Suprapubic skin (tissue), 4 donors: ENCODE results near the gene CGNL1. TPM values are rescaled to one million over a fixed set of nuclear protein-coding genes. Genes with fewer than 3 reads are reported as not detected.

Experiments used
- DNase-seq, 2 donors: peaks; one replicate each; pipeline ENCODE4 v3.0.0-alpha.2; 2019; ENCODE audit warnings: low spot score in 2 of 2
- H3K27ac ChIP-seq: fragments of 200-600 bp; sonication (generic); one replicate; pipeline ENCODE4 v1.5.1; 2019
- H3K27me3 ChIP-seq: fragments of 200-600 bp; sonication (generic); one replicate; pipeline ENCODE4 v1.5.1; 2019
- H3K36me3 ChIP-seq: fragments of 200-600 bp; sonication (generic); one replicate; pipeline ENCODE4 v1.5.1; 2019
- H3K4me1 ChIP-seq: fragments of 200-600 bp; sonication (generic); one replicate; pipeline ENCODE4 v1.5.1; 2019
- H3K4me3 ChIP-seq: fragments of 200-600 bp; sonication (generic); one replicate; pipeline ENCODE4 v1.5.1; 2019; ENCODE audit warnings: mild to moderate bottlenecking
- H3K9me3 ChIP-seq: fragments of 200-600 bp; sonication (generic); one replicate; pipeline ENCODE4 v1.5.1; 2019
- EP300 ChIP-seq: sonication (generic); formaldehyde crosslinking; IDR thresholded peaks from one replicate; pipeline ENCODE4 v1.6.1; 2017; ENCODE audit warnings: antibody characterized with exemption
- POLR2A ChIP-seq, 2 donors: fragments of 450-650 bp; IDR thresholded peaks; one replicate each; pipeline ENCODE4 v1.6.1; 2017; ENCODE audit warnings: antibody characterized with exemption in 2 of 2, mild to moderate bottlenecking in 2 of 2, moderate library complexity in 2 of 2
- POLR2AphosphoS5 ChIP-seq, 3 donors: sonication (generic); formaldehyde crosslinking; IDR thresholded peaks; one replicate each; pipeline ENCODE4 v1.6.1; 2017; ENCODE audit warnings: antibody characterized with exemption in 3 of 3
- WGBS: methylation state at CpG from one replicate; pipeline ENCODE4 v1.1.5; 2018; 5-methylcytosine and 5-hydroxymethylcytosine counted together
- total RNA-seq, 4 donors: library from RNA; depleted of rRNA; stranded (reverse); fragments of >200 nt; gene quantifications; one replicate each; pipeline ENCODE4 v1.1.0, GENCODE V29; 2016
- TF ChIP-seq, protein P1 (sequence below), 2 donors: fragments of 200-600 bp in 1 of 2; fragments of 450-650 bp in 1 of 2; sonication (generic) in 1 of 2; IDR thresholded peaks; one replicate each; pipeline ENCODE4 v1.5.1; 2016 to 2019; ENCODE audit warnings: antibody characterized with exemption in 2 of 2, mild to moderate bottlenecking in 1 of 2, moderate library complexity in 1 of 2

The CGNL1 gene
- total RNA-seq, 4 donors from 2014 or later: 7.1 to 27.0 (median 14.2) TPM

DNA sequence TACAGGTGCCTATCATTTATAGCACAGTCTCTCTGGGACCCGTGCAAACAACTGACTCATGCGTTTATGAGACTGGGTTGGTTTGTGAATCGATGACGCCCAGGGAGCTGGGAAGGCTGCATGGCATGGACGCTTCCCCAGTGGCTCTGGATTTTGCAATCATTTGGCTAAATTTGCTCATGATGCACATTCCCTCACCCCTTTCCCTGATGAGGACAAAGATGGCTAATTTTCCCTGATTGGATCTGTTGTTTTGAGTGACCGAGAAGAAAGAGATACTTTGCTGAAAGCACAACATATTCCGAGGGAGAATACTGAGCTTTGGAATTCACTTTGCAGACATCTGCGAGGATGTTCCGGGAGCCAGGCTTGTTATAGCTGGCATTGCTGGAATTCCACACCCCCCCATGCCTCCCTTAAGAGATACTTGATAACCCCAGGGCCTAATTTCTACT, 51.1 kb downstream of the CGNL1 start:
- Histone ChIP-seq H3K27ac (peak overlapping the region; percentile 76), H3K9me3 (no peaks in the 10 kb centered on the region)
- WGBS: 23% methylated on average over 9 of the region's 9 CpGs

DNA sequence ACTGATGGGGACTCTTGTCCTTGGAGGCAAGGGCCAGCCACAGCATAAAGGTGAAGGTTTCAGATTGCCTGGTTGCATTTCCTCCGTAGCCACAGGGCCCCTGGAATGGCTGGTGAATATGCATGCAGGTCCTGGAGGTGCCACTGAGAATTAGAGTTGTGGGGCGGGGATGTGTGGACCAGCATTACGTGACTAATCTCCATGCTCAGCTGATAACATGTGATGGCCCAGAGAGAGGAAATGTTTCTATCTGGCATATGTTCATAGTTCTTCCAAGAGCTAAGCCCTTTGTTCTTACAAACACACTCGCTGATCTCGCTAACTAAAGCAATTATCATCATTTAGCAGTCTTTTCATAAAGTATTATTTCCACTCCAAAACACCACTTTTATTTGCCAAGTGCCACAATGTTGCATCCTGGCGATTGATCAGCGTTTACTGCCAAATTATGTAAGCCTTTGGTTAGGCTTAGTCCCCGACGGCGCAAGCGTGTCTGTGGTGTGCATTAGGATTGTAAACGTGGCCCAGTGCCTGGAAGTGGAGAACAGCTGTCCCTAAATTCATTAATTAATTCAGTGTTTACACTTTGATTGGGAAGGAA, 55.9 kb downstream of the CGNL1 start:
- 34% methylated on average over 12 of the region's 12 CpGs for WGBS
- DNase-seq: no peak
- Histone ChIP-seq H3K36me3 (no peaks in the 10 kb centered on the region), H3K4me3 (no peak overlapping the region), H3K27ac (peak overlapping the region; percentile 47), H3K27me3 (no peaks in the 10 kb centered on the region), H3K4me1 (peaks cover 34% of the 10 kb centered on the region), H3K9me3 (no peaks in the 10 kb centered on the region)
- TF ChIP-seq POLR2A (IDR thresholded peaks at IDR 0.05): no peak
- TF ChIP-seq, protein P1, sequence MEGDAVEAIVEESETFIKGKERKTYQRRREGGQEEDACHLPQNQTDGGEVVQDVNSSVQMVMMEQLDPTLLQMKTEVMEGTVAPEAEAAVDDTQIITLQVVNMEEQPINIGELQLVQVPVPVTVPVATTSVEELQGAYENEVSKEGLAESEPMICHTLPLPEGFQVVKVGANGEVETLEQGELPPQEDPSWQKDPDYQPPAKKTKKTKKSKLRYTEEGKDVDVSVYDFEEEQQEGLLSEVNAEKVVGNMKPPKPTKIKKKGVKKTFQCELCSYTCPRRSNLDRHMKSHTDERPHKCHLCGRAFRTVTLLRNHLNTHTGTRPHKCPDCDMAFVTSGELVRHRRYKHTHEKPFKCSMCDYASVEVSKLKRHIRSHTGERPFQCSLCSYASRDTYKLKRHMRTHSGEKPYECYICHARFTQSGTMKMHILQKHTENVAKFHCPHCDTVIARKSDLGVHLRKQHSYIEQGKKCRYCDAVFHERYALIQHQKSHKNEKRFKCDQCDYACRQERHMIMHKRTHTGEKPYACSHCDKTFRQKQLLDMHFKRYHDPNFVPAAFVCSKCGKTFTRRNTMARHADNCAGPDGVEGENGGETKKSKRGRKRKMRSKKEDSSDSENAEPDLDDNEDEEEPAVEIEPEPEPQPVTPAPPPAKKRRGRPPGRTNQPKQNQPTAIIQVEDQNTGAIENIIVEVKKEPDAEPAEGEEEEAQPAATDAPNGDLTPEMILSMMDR (IDR thresholded peaks at IDR 0.05): no peak

More for the DNA sequence above, 51.1 kb downstream of the CGNL1 start:
- no peaks in the 10 kb centered on the region for H3K36me3 ChIP-seq
- H3K27me3 ChIP-seq: no peaks in the 10 kb centered on the region
- H3K4me1 ChIP-seq: peaks cover 36% of the 10 kb centered on the region
- H3K4me3 ChIP-seq: no peak overlapping the region
- DNase-seq: no peak
- TF ChIP-seq POLR2AphosphoS5 (IDR thresholded peaks at IDR 0.05) (peak in 2 of 3 donors; percentile 27 to 37), POLR2A (IDR thresholded peaks at IDR 0.05) (no peak), EP300 (no peak)
- TF ChIP-seq, protein P1 (IDR thresholded peaks at IDR 0.05): no peak

DNA sequence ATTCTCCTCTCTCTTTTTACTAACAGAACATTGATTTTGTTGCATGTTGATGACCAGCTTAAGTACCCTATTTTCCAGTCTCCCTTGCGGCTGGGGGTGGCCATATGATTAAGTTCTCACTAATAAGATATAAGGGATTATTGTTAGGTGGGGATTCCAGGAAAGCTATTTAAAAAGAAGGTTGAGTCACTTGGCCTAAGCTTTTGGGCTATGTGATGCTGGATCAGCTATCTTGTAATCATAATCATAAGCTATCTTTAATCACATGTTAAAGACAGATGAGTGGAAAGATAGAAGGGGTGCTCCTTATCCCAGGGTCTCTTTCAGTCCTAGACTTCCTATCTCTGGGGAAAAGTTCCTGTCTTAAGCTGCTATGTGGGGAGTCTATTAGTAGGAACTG, 59.9 kb downstream of the CGNL1 start:
- TF ChIP-seq POLR2AphosphoS5 (IDR thresholded peaks at IDR 0.05) (no peak), EP300 (no peak), POLR2A (IDR thresholded peaks at IDR 0.05) (no peak)
- TF ChIP-seq, protein P1 (IDR thresholded peaks at IDR 0.05): no peak
- WGBS: 76% methylated on average over 1 of the region's 1 CpG
- no peak for DNase-seq
- no peaks in the 10 kb centered on the region for H3K27me3 ChIP-seq
- H3K4me3 ChIP-seq: no peak overlapping the region
- no peaks in the 10 kb centered on the region for H3K9me3 ChIP-seq
- H3K4me1 ChIP-seq: peaks cover 12% of the 10 kb centered on the region
- H3K27ac ChIP-seq: peak overlapping the region; percentile 0
- H3K36me3 ChIP-seq: no peaks in the 10 kb centered on the region

DNA sequence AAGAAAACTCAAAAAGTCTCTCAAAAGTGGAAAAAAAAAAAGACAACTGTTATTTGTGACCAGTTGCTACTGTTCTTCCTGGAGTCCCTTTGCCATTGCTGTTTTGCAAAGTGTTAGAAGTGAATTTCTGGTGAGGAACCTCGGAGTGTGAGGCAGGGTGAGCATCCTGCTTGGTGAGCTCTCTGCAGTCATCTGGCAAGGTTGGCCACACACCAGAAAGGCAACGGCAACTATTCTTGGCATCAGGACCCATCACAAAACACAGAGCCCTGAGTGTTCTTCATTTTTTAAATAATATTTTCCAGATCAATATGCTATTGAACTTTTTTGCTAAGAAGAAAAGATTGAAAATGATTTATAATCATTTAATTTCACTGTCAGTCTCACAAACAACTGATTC, 60.7 kb downstream of the CGNL1 start:
- Histone ChIP-seq H3K4me3 (no peak overlapping the region), H3K4me1 (peaks cover 9% of the 10 kb centered on the region), H3K27me3 (no peaks in the 10 kb centered on the region), H3K36me3 (no peaks in the 10 kb centered on the region), H3K27ac (peak overlapping the region; percentile 0), H3K9me3 (no peaks in the 10 kb centered on the region)
- WGBS: 12% methylated on average over 2 of the region's 2 CpGs
- DNase-seq: no peak
- TF ChIP-seq POLR2AphosphoS5 (IDR thresholded peaks at IDR 0.05) (no peak), POLR2A (IDR thresholded peaks at IDR 0.05) (no peak), EP300 (no peak)
- TF ChIP-seq, protein P1 (IDR thresholded peaks at IDR 0.05): no peak

DNA sequence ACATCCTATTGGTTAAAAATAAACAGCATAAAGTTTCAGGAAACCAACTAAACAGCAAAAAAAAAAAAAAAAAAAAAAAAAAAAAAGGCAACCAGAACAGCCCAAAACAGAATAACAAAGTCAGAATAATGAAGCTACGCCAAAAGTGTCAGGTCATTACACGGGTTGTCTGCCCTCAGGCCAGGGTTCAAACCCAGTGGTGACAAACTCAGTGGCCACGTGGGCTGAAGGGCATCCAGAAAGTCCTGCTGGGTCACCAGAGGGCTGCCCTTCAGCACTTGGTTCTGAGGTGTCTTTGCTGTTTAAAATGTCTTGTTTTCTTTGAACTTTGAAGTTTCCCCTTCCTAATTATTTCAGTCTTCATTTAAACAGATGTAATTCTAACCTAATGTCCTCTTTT, 61.3 kb downstream of the CGNL1 start:
- no peaks in the 10 kb centered on the region for H3K36me3 ChIP-seq
- no peaks in the 10 kb centered on the region for H3K27me3 ChIP-seq
- no peaks in the 10 kb centered on the region for H3K9me3 ChIP-seq
- H3K27ac ChIP-seq: no peak overlapping the region
- no peak for DNase-seq
- 52% methylated on average over 3 of the region's 3 CpGs for WGBS
- H3K4me1 ChIP-seq: peaks cover 3% of the 10 kb centered on the region
- no peak for TF ChIP-seq EP300
- TF ChIP-seq, protein P1 (IDR thresholded peaks at IDR 0.05): no peak
- no peak for TF ChIP-seq POLR2AphosphoS5 (IDR thresholded peaks at IDR 0.05)
- no peak for TF ChIP-seq POLR2A (IDR thresholded peaks at IDR 0.05)
- H3K4me3 ChIP-seq: no peak overlapping the region
